Upper lobe of left lung (tissue), 4 donors: ENCODE measurements around the gene GID8.

ENCODE experiments used
- CTCF ChIP-seq, 6 experiments: fragments of 450-650 bp in 4 of 6; fragments of 200-600 bp in 2 of 6; sonication (generic) in 2 of 6; IDR thresholded peaks; one replicate each; pipeline ENCODE4 v1.5.1; 2016 to 2019; ENCODE audit warnings: antibody characterized with exemption in 6 of 6
- POLR2A ChIP-seq, 4 donors: fragments of 450-650 bp; IDR thresholded peaks; one replicate each; pipeline ENCODE4 v1.5.1; 2016 to 2017; ENCODE audit warnings: antibody characterized with exemption in 4 of 4, mild to moderate bottlenecking in 2 of 4
- POLR2AphosphoS5 ChIP-seq, 2 donors: sonication (generic); formaldehyde crosslinking; IDR thresholded peaks; one replicate each; pipeline ENCODE4 v1.5.1; 2017; ENCODE audit warnings: antibody characterized with exemption in 2 of 2

GRCh38 chr20:62943396-62943795 is 5.4 kb downstream of the GID8 start:
- TF ChIP-seq POLR2A (IDR thresholded peaks at IDR 0.05) (no peak), CTCF (IDR thresholded peaks at IDR 0.05) (no peak), POLR2AphosphoS5 (IDR thresholded peaks at IDR 0.05) (no peak)
